Islet precursor cell (in vitro differentiated cells): ENCODE measurements around the gene AKR1C8.
"Not testable (repeated sequence)": the region's sequence is repeated elsewhere in the genome, so short reads cannot be mapped to it uniquely, and the experiment has no call there.

Experiments
- DNase-seq: peaks from one replicate; pipeline ENCODE4 v3.0.0-alpha.2; 2018

Gene AKR1C8

GRCh38 chr10:5165738-5166137, 19.2 kb downstream of the AKR1C8 start:
- DNase-seq = no peak

GRCh38 chr10:5163487-5163886, 21.5 kb downstream of the AKR1C8 start:
- no peak for DNase-seq

GRCh38 chr10:5159126-5159525, 25.8 kb downstream of the AKR1C8 start:
- no peak for DNase-seq

GRCh38 chr10:5157501-5157900, 27.4 kb downstream of the AKR1C8 start:
- no peak for DNase-seq

GRCh38 chr10:5155951-5156350, 29.0 kb downstream of the AKR1C8 start:
- no peak for DNase-seq

GRCh38 chr10:5151076-5151475, 33.9 kb downstream of the AKR1C8 start:
- DNase-seq = no peak

- no peak for DNase-seq
These were observed 36.3 kb downstream of the AKR1C8 start for GRCh38 chr10:5148678-5149032.

- no peak for DNase-seq
These were observed 36.8 kb downstream of the AKR1C8 start for GRCh38 chr10:5147981-5148677.

GRCh38 chr10:5147255-5147980, 37.5 kb downstream of the AKR1C8 start:
- DNase-seq = no peak

GRCh38 chr10:5146920-5147254, 38.1 kb downstream of the AKR1C8 start:
- no peak for DNase-seq

GRCh38 chr10:5143137-5143536, 41.8 kb downstream of the AKR1C8 start:
- DNase-seq = no peak

GRCh38 chr10:5142199-5142598, 42.8 kb downstream of the AKR1C8 start:
- no peak for DNase-seq

GRCh38 chr10:5137699-5138098, 47.3 kb downstream of the AKR1C8 start:
- DNase-seq = not testable (repeated sequence)

- no peak for DNase-seq
These were observed 48.4 kb downstream of the AKR1C8 start for GRCh38 chr10:5136468-5137087.

- DNase-seq = no peak
These were observed 49.4 kb downstream of the AKR1C8 start for GRCh38 chr10:5135581-5135980.

- no peak for DNase-seq
These were observed 59.5 kb downstream of the AKR1C8 start for GRCh38 chr10:5125315-5126044.

GRCh38 chr10:5123886-5124285, 61.1 kb downstream of the AKR1C8 start:
- no peak for DNase-seq

- not testable (repeated sequence) for DNase-seq
These were observed 65.0 kb downstream of the AKR1C8 start for GRCh38 chr10:5119997-5120396.

GRCh38 chr10:5117026-5117425, 67.9 kb downstream of the AKR1C8 start:
- no peak for DNase-seq

GRCh38 chr10:5116621-5117020, 68.3 kb downstream of the AKR1C8 start:
- DNase-seq = no peak

GRCh38 chr10:5109861-5110260, 75.1 kb downstream of the AKR1C8 start:
- DNase-seq = not testable (repeated sequence)

GRCh38 chr10:5108658-5109416, 76.1 kb downstream of the AKR1C8 start:
- DNase-seq = no peak
